Smooth muscle cell (in vitro differentiated cells): ENCODE data around the gene ST8SIA2. TPM values are rescaled to one million over a fixed set of nuclear protein-coding genes. Genes with fewer than 3 reads are reported as not detected.

Source experiments
- DNase-seq: peaks from one replicate; lab custom pipeline; 2025; ENCODE audit not compliant: unreplicated experiment; lab: John Stamatoyannopoulos, UW
- H2AFZ ChIP-seq: fragments of 200-600 bp; sonication (generic); 2 replicates; pipeline ENCODE4 v1.6.0; 2016; ENCODE audit warnings: antibody characterized with exemption, low read depth, mild to moderate bottlenecking
- H3F3A ChIP-seq: fragments of 200-600 bp; sonication (generic); 2 replicates; pipeline ENCODE4 v1.6.0; 2017; ENCODE audit warnings: antibody characterized with exemption, low read depth
- H3K27ac ChIP-seq: fragments of 200-600 bp; sonication (generic); 2 replicates; pipeline ENCODE4 v1.5.1; 2016; ENCODE audit warnings: low read depth, mild to moderate bottlenecking
- H3K27me3 ChIP-seq: fragments of 200-600 bp; sonication (generic); 2 replicates; pipeline ENCODE4 v1.6.1; 2016; ENCODE audit warnings: low read depth, mild to moderate bottlenecking
- H3K36me3 ChIP-seq: fragments of 200-600 bp; sonication (generic); 2 replicates; pipeline ENCODE4 v1.5.1; 2016; ENCODE audit warnings: low read depth
- H3K4me1 ChIP-seq: fragments of 200-600 bp; sonication (generic); 2 replicates; pipeline ENCODE4 v1.5.1; 2016; ENCODE audit warnings: low read depth
- H3K4me2 ChIP-seq: fragments of 200-600 bp; sonication (generic); 2 replicates; pipeline ENCODE4 v1.6.0; 2016; ENCODE audit warnings: mild to moderate bottlenecking
- H3K4me3 ChIP-seq: fragments of 200-600 bp; sonication (generic); 2 replicates; pipeline ENCODE4 v1.5.1; 2016; ENCODE audit warnings: mild to moderate bottlenecking
- H3K79me2 ChIP-seq: fragments of 200-600 bp; sonication (generic); 2 replicates; pipeline ENCODE4 v1.6.0; 2016; ENCODE audit warnings: low read depth, mild to moderate bottlenecking
- H3K9ac ChIP-seq: fragments of 200-600 bp; sonication (generic); 2 replicates; pipeline ENCODE4 v1.6.0; 2016; ENCODE audit warnings: low read depth
- H3K9me3 ChIP-seq: fragments of 200-600 bp; sonication (generic); replicated peaks from 2 replicates; pipeline ENCODE4 v1.5.1; 2016; ENCODE audit warnings: low read depth
- H4K20me1 ChIP-seq: fragments of 200-600 bp; sonication (generic); 2 replicates; pipeline ENCODE4 v1.6.0; 2016; ENCODE audit warnings: low read depth
- WGBS: methylation state at CpG from one replicate; pipeline ENCODE4 v1.1.7; 2016; ENCODE audit warnings: low lambda C conversion rate; 5-methylcytosine and 5-hydroxymethylcytosine counted together
- polyA plus RNA-seq: library from polyadenylated mRNA; unstranded; fragments of >200 nt; fragmentation: Nextera tagmentation; extraction: Ambion mirVana; gene quantifications from 2 replicates; pipeline ENCODE4 v1.2.1, GENCODE V29; 2016
- total RNA-seq: library from RNA; depleted of rRNA; stranded (reverse); fragments of >200 nt; gene quantifications from 2 replicates; pipeline ENCODE4 v1.2.3, GENCODE V29; 2014
- TF ChIP-seq, protein P1 (sequence below): fragments of 200-600 bp; sonication (generic); IDR thresholded peaks from 2 replicates; pipeline ENCODE4 v1.5.1; 2017; ENCODE audit warnings: borderline replicate concordance, mild to moderate bottlenecking, antibody characterized with exemption; ENCODE audit not compliant: insufficient read depth, poor library complexity, severe bottlenecking

Gene ST8SIA2
- total and polyA plus RNA-seq, 2 experiments from 2014 or later = 2.2 to 2.7 TPM

DNA sequence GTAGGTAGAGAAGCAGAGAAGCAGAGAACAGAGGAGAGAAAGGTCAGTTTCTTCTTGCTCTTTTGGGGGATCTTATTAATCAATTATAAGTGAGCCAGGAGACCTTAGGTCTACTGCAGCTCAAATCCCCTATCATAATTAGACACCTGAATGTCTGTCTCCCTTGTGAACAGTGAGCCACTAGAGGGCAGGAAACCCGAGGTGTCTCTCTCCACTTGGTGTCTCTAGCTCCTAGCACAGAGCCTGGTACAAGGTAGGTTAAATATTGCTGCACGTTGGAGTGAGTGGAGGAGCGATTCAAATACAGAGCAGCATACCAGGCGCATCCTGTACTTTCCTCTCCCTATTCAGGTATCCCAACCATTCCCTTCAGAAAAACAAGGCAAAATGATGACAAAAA is 2.0 kb upstream of the ST8SIA2 start:
- WGBS = 28% methylated on average over 4 of the region's 4 CpGs

DNA sequence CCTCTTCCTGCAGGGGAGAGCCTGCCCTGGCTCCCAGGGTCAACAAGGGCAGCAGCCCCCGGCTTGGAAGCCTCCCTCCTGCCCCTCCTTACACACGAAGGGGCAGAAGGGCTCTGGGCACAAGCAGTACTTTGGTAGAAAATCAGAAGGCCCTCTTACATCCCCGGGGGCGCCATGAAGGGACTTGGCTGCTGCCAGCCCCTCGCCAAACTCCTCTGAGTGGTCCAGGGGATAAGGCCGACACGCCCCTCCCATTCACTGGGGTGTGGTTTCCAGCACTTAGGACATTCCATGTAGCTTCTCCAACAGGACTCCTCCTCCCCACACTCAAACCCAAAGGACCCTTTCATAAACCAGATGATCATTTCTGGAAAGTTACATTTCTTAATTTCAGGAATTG is 1.2 kb upstream of the ST8SIA2 start:
- Histone ChIP-seq H3K27me3 (peaks cover 93% of the 10 kb centered on the region), H3K79me2 (no peaks in the 10 kb centered on the region), H2AFZ (no peak overlapping the region), H3K9ac (no peak overlapping the region), H3K9me3 (no peaks in the 10 kb centered on the region), H3K4me2 (no peak overlapping the region), H3F3A (no peaks in the 10 kb centered on the region), H3K4me1 (peaks cover 12% of the 10 kb centered on the region), H3K36me3 (no peaks in the 10 kb centered on the region), H4K20me1 (no peaks in the 10 kb centered on the region), H3K27ac (no peak overlapping the region), H3K4me3 (no peak overlapping the region)
- WGBS = 17% methylated on average over 7 of the region's 7 CpGs
- no peak for DNase-seq
- TF ChIP-seq, protein P1, sequence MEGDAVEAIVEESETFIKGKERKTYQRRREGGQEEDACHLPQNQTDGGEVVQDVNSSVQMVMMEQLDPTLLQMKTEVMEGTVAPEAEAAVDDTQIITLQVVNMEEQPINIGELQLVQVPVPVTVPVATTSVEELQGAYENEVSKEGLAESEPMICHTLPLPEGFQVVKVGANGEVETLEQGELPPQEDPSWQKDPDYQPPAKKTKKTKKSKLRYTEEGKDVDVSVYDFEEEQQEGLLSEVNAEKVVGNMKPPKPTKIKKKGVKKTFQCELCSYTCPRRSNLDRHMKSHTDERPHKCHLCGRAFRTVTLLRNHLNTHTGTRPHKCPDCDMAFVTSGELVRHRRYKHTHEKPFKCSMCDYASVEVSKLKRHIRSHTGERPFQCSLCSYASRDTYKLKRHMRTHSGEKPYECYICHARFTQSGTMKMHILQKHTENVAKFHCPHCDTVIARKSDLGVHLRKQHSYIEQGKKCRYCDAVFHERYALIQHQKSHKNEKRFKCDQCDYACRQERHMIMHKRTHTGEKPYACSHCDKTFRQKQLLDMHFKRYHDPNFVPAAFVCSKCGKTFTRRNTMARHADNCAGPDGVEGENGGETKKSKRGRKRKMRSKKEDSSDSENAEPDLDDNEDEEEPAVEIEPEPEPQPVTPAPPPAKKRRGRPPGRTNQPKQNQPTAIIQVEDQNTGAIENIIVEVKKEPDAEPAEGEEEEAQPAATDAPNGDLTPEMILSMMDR = no peak

More for the DNA sequence above, 2.0 kb upstream of the ST8SIA2 start:
- Histone ChIP-seq H3K27ac (no peak overlapping the region), H3F3A (no peaks in the 10 kb centered on the region), H2AFZ (no peak overlapping the region), H3K27me3 (peaks cover 91% of the 10 kb centered on the region), H3K4me1 (peaks cover 12% of the 10 kb centered on the region), H3K36me3 (no peaks in the 10 kb centered on the region), H4K20me1 (no peaks in the 10 kb centered on the region), H3K4me3 (no peak overlapping the region), H3K9me3 (no peaks in the 10 kb centered on the region), H3K79me2 (no peaks in the 10 kb centered on the region), H3K9ac (no peak overlapping the region), H3K4me2 (no peak overlapping the region)
- TF ChIP-seq, protein P1 = peak; percentile 29
- no peak for DNase-seq

DNA sequence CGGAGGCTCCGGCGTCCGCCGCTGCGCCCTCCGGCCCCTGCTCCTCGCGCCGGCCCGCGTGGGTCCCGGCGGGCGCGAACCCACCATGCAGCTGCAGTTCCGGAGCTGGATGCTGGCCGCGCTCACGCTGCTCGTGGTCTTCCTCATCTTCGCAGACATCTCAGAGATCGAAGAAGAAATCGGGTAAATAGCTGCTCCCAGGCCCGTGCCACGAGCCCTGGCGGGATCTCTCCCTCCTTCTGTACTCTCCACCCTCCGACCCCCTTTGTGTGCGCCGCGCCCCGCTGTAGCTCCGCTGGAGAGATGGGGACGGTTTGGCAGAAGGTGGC is 263 bp downstream of the ST8SIA2 start:
- H3K9ac ChIP-seq = no peak overlapping the region
- H3K4me3 ChIP-seq = peak overlapping the region; percentile 64
- no peaks in the 10 kb centered on the region for H3K9me3 ChIP-seq
- H3K79me2 ChIP-seq = no peaks in the 10 kb centered on the region
- TF ChIP-seq, protein P1 = no peak
- peaks cover 12% of the 10 kb centered on the region for H3K4me1 ChIP-seq
- WGBS = 1% methylated on average over 26 of the region's 34 CpGs
- no peak overlapping the region for H3K27ac ChIP-seq
- peaks cover 83% of the 10 kb centered on the region for H3K27me3 ChIP-seq
- H3F3A ChIP-seq = no peaks in the 10 kb centered on the region
- no peaks in the 10 kb centered on the region for H4K20me1 ChIP-seq
- no peaks in the 10 kb centered on the region for H3K36me3 ChIP-seq
- peak overlapping the region; percentile 96 for H3K4me2 ChIP-seq
- no peak for DNase-seq
- peak overlapping the region; percentile 69 for H2AFZ ChIP-seq

DNA sequence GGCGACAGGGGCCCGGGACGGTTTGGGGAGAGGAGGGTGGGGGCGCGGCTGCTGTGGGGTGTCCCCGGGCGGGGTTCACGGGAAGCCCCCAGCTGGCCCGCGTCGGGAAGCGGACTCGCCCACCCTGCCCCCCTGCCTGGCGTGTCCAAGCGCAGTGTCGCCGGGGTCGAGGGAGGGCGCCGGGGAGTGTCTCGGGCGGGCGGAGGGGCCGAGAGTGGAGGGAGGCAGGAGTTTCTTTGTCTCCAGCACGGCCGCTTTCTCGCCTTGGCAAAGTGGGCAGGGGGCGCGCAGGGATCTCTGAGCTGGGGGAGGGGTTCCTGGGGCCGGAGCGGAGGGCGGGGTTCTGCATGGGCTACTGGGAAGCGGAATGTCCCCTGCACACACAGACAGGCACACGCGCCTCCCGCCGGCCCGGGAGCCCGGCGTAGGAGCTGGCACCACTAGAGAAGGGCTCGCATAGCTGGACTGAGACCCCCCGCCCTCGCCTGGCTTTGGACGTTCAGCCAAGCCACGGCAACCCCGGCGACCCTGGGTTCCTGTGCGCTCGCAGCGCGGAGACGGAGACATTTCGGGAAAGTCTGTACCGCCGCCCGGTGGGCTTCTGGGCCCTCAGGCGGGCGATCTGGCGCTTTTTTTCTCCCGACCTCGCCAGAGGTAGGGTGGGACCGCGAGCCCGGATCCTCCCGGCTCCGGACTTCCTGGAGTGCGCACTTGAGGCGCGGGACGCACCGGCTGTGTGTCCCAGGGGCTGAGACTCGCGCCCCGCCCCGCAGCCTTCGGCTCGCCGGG is 822 bp downstream of the ST8SIA2 start:
- peak overlapping the region; percentile 64 for H3K4me3 ChIP-seq

More for the DNA sequence above, 822 bp downstream of the ST8SIA2 start:
- DNase-seq = no peak
- Histone ChIP-seq H3K9me3 (no peaks in the 10 kb centered on the region), H3K79me2 (no peaks in the 10 kb centered on the region), H3K36me3 (no peaks in the 10 kb centered on the region), H3K9ac (no peak overlapping the region), H3F3A (no peaks in the 10 kb centered on the region), H3K27me3 (peaks cover 77% of the 10 kb centered on the region), H4K20me1 (no peaks in the 10 kb centered on the region), H2AFZ (peak overlapping the region; percentile 69), H3K27ac (no peak overlapping the region), H3K4me1 (peaks cover 12% of the 10 kb centered on the region), H3K4me2 (peak overlapping the region; percentile 96)
- 1% methylated on average over 46 of the region's 78 CpGs for WGBS
- TF ChIP-seq, protein P1 = no peak
